Measurements from ENCODE around the gene COX7B2.

DNA sequence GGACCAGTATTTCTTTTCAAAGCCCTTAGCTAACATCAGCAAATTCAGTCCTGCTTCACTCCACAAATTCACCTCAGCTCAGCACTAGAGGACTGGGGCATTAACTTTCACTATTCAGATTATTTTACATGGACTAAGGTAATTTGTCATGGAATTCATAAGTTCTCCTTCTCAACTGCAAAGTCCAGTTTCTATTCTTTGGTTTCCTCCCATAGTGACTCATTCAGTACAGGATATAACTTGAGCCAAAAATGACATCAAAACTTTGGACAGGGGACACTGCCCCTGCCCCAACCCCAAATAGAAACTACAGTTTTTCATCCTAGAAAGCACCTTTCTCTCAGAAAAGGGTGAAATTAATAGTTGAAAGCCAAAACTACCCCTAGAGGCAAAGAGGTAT, 52.7 kb downstream of the COX7B2 start:
- TF ChIP-seq RARB (CRISPR knock-in tag; IDR thresholded peaks at IDR 0.05): no peak
- TF ChIP-seq GLIS3 (CRISPR knock-in tag; IDR thresholded peaks at IDR 0.05): no peak
- TF ChIP-seq PPARA (CRISPR knock-in tag; IDR thresholded peaks at IDR 0.05; ENCODE audit: borderline replicate concordance): no peak
- TF ChIP-seq ZFP30 (CRISPR knock-in tag; IDR thresholded peaks at IDR 0.05): no peak
- no peak for TF ChIP-seq ZNF70 (CRISPR knock-in tag; IDR thresholded peaks at IDR 0.05)
- no peak for TF ChIP-seq CSRNP3 (CRISPR knock-in tag; IDR thresholded peaks at IDR 0.05)
- TF ChIP-seq ISL1 (CRISPR knock-in tag; IDR thresholded peaks at IDR 0.05): no peak
- no peak for TF ChIP-seq CSDC2 (CRISPR knock-in tag; IDR thresholded peaks at IDR 0.05)
- no peak for TF ChIP-seq TCF4 (CRISPR knock-in tag; IDR thresholded peaks at IDR 0.05; ENCODE audit: borderline replicate concordance)
- TF ChIP-seq, protein P1, sequence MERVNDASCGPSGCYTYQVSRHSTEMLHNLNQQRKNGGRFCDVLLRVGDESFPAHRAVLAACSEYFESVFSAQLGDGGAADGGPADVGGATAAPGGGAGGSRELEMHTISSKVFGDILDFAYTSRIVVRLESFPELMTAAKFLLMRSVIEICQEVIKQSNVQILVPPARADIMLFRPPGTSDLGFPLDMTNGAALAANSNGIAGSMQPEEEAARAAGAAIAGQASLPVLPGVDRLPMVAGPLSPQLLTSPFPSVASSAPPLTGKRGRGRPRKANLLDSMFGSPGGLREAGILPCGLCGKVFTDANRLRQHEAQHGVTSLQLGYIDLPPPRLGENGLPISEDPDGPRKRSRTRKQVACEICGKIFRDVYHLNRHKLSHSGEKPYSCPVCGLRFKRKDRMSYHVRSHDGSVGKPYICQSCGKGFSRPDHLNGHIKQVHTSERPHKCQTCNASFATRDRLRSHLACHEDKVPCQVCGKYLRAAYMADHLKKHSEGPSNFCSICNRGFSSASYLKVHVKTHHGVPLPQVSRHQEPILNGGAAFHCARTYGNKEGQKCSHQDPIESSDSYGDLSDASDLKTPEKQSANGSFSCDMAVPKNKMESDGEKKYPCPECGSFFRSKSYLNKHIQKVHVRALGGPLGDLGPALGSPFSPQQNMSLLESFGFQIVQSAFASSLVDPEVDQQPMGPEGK (CRISPR knock-in tag; IDR thresholded peaks at IDR 0.05; ENCODE audit: borderline replicate concordance): no peak
- no peak for TF ChIP-seq ZNF8 (CRISPR knock-in tag; IDR thresholded peaks at IDR 0.05)

All from SK-N-SH treated with all-trans-retinoic acid at 6 μM for 48 hours (cell line).